H1 (cell line): ENCODE results near the gene CACNG7. TPM values are rescaled to one million over a fixed set of nuclear protein-coding genes. Genes with fewer than 3 reads are reported as not detected.

Source experiments
- CREB1 ChIP-seq: IDR thresholded peaks from 2 replicates; pipeline ENCODE4 v1.6.1; 2012; ENCODE audit warnings: inconsistent platforms
- EP300 ChIP-seq, 2 experiments: IDR thresholded peaks; 1 replicate in 1 of 2; 2 replicates in 1 of 2; pipeline ENCODE4 v1.6.1; 2011 to 2012; ENCODE audit warnings: low read depth in 2 of 2, low read length in 2 of 2, mild to moderate bottlenecking in 2 of 2, borderline replicate concordance in 1 of 2, inconsistent platforms in 1 of 2, moderate library complexity in 1 of 2
- KDM1A ChIP-seq: fragments of 200-600, 300-600 bp; sonication (generic); IDR thresholded peaks from 2 replicates; pipeline ENCODE4 v1.7.1; 2016; ENCODE audit warnings: mild to moderate bottlenecking, low read length, borderline replicate concordance
- MAFK ChIP-seq: IDR thresholded peaks from 2 replicates; pipeline ENCODE4 v1.6.1; 2012; ENCODE audit warnings: low read depth, mild to moderate bottlenecking, improper control_type of control experiment, low read length
- SP1 ChIP-seq: IDR thresholded peaks from 2 replicates; pipeline ENCODE4 v1.6.1; 2011; ENCODE audit warnings: low read depth, low read length
- SP4 ChIP-seq: IDR thresholded peaks from 2 replicates; pipeline ENCODE4 v1.6.1; 2012; ENCODE audit warnings: low read length, inconsistent platforms
- polyA plus RNA-seq, 7 experiments: library from polyadenylated mRNA; depleted of rRNA in 3 of 7; stranded (reverse) in 5 of 7; unstranded in 2 of 7; fragments of >200 nt in 5 of 7; fragments of 200-250 nt in 2 of 7; gene quantifications; 1 replicate in 5 of 7; 2 replicates in 1 of 7; 4 replicates in 1 of 7; pipeline versions ENCODE4 v1.2.1 to v1.2.3, GENCODE V29; 2011 to 2013; ENCODE audit warnings: missing spikeins in 2 of 7, mixed read lengths in 2 of 7
- total RNA-seq: library from RNA; stranded (reverse); fragmentation: NEBNext Ultra II Directional; extraction: Animal tissue kit (Norgen Biotek cat#: 25700); gene quantifications from 2 replicates; pipeline ENCODE4 v1.2.1, GENCODE V29; 2021
- TF ChIP-seq, protein P1 (sequence below): IDR thresholded peaks from 2 replicates; pipeline ENCODE4 v1.6.1; 2012; ENCODE audit warnings: low read length, inconsistent platforms
- TF ChIP-seq, protein P2 (sequence below): IDR thresholded peaks from 2 replicates; pipeline ENCODE4 v1.6.1; 2012; ENCODE audit warnings: inconsistent platforms

CACNG7 gene
- total and polyA plus RNA-seq, 2 of the 8 experiments (the other 6 are each of a cell fraction or from before 2014, with no cell fraction given) = 28.9 to 69.8 TPM

DNA sequence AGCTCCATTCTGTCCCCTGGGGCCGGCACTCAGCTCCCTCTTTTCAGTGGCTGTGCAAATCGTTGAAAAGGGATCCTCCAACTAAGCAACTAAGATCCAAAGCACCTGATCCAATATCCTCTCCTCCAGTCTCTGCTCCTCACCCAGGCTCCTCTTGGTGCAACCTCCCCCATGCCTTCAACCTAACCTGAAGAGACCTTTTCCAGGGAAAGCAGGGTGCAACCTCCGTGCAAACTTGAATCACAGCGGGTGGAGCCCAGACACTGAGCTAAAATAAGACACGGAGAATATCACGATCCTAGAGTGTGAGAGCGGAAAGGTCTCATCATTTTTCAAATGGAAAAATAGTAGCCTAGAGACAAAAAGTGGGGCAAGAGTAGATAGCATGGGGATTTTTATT is 8.3 kb downstream of the CACNG7 start (continued):
- TF ChIP-seq EP300 (IDR thresholded peaks at IDR 0.05; ENCODE audit: borderline replicate concordance in 1 of 2, low read depth in 2 of 2, low read length in 2 of 2) (no peak), MAFK (no peak), CREB1 (no peak), SP4 (no peak), KDM1A (no peak), SP1 (no peak)
- TF ChIP-seq, protein P1, sequence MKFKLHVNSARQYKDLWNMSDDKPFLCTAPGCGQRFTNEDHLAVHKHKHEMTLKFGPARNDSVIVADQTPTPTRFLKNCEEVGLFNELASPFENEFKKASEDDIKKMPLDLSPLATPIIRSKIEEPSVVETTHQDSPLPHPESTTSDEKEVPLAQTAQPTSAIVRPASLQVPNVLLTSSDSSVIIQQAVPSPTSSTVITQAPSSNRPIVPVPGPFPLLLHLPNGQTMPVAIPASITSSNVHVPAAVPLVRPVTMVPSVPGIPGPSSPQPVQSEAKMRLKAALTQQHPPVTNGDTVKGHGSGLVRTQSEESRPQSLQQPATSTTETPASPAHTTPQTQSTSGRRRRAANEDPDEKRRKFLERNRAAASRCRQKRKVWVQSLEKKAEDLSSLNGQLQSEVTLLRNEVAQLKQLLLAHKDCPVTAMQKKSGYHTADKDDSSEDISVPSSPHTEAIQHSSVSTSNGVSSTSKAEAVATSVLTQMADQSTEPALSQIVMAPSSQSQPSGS = no peak
- TF ChIP-seq, protein P2, sequence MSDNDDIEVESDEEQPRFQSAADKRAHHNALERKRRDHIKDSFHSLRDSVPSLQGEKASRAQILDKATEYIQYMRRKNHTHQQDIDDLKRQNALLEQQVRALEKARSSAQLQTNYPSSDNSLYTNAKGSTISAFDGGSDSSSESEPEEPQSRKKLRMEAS = no peak
